Panc1 (cell line): Measurements from ENCODE around the gene JPH2. TPM values are rescaled to one million over a fixed set of nuclear protein-coding genes. Genes with fewer than 3 reads are reported as not detected.

ENCODE experiments used
- ATAC-seq: fragments of 200-7000 bp; cut with Tn5 transposase; 2 replicates; pipeline ENCODE4 v1.9.1; 2020; ENCODE audit warnings: mild to moderate bottlenecking, moderate library complexity
- BruUV-seq: library from RNA; stranded (reverse); fragments of 400-500 nt; replicated peaks from 2 replicates; lab custom pipeline; 2021; lab: Mats Ljungman, UMichigan
- CTCF ChIA-PET: fragments of 300-600 bp; sonication (Branson Sonifier 250); formaldehyde crosslinking; loops from one replicate; lab custom pipeline; 2022; ENCODE audit warnings: antibody characterized with exemption; lab: Charles Lee
- POLR2A ChIA-PET: fragments of 300-600 bp; sonication (Branson Sonifier 250); formaldehyde crosslinking; loops from one replicate; lab custom pipeline; 2022; ENCODE audit warnings: antibody characterized with exemption; lab: Charles Lee
- DNase-seq: peaks from one replicate; pipeline ENCODE4 v3.0.0-alpha.2; 2010; ENCODE audit warnings: low read depth, low spot score
- H3K27ac ChIP-seq: 2 replicates; pipeline ENCODE4 v1.5.1; 2011; ENCODE audit warnings: mild to moderate bottlenecking, low read length, inconsistent platforms
- H3K27me3 ChIP-seq: fragments of 200-500 bp; sonication (Bioruptor generic); 2 replicates; pipeline ENCODE4 v1.6.0; 2014; ENCODE audit warnings: low read length, inconsistent platforms; ENCODE audit not compliant: control insufficient read depth, insufficient read depth
- H3K36me3 ChIP-seq: fragments of 200-500 bp; sonication (Bioruptor generic); 2 replicates; pipeline ENCODE4 v1.5.1; 2014; ENCODE audit warnings: inconsistent platforms, mild to moderate bottlenecking, low read length, moderate library complexity; ENCODE audit not compliant: control insufficient read depth, insufficient read depth
- H3K4me1 ChIP-seq: 2 replicates; pipeline ENCODE4 v1.5.1; 2011; ENCODE audit warnings: inconsistent platforms, mild to moderate bottlenecking, low read length, moderate library complexity; ENCODE audit not compliant: control insufficient read depth, insufficient read depth
- H3K4me3 ChIP-seq, 2 experiments: 2 replicates each; pipeline ENCODE4 v1.5.1; 2011 to 2012; ENCODE audit warnings: low read depth in 2 of 2, low read length in 2 of 2, mild to moderate bottlenecking in 2 of 2, inconsistent platforms in 1 of 2, moderate library complexity in 1 of 2
- H3K9me3 ChIP-seq: fragments of 200-500 bp; sonication (Bioruptor generic); 2 replicates; pipeline ENCODE4 v1.5.1; 2014; ENCODE audit warnings: low read depth, mild to moderate bottlenecking, inconsistent platforms, low read length, moderate library complexity; ENCODE audit not compliant: control insufficient read depth, insufficient read depth
- CTCF ChIP-seq: fragments of 450-650 bp; IDR thresholded peaks from 2 replicates; pipeline ENCODE4 v1.5.1; 2017; ENCODE audit warnings: mild to moderate bottlenecking
- POLR2AphosphoS5 ChIP-seq: IDR thresholded peaks from 2 replicates; pipeline ENCODE4 v1.6.1; 2012; ENCODE audit warnings: mild to moderate bottlenecking, low read depth, low read length, moderate library complexity
- REST ChIP-seq, 2 experiments: IDR thresholded peaks; 2 replicates each; pipeline ENCODE4 v1.6.1; 2011 to 2012; ENCODE audit warnings: low read depth in 2 of 2, control low read depth in 1 of 2, low read length in 1 of 2, mild to moderate bottlenecking in 1 of 2, moderate library complexity in 1 of 2; ENCODE audit not compliant: insufficient read depth in 1 of 2
- SIN3A ChIP-seq: IDR thresholded peaks from 2 replicates; pipeline ENCODE4 v1.6.1; 2012; ENCODE audit warnings: low read depth, mild to moderate bottlenecking, low read length, moderate library complexity, borderline replicate concordance; ENCODE audit not compliant: insufficient read depth
- TCF7L2 ChIP-seq: IDR thresholded peaks from 2 replicates; pipeline ENCODE4 v1.6.1; 2011; ENCODE audit warnings: mild to moderate bottlenecking, low read depth, low read length, inconsistent platforms
- in situ Hi-C: cut with HindIII; loops from 2 replicates; pipeline ENCODE4 v1.10.0; 2016; ENCODE audit warnings: low sequenced_read_pairs, low pct_unique_long_range_greater_than_20kb
- intact Hi-C: fragments of 100-400 bp; cut with micrococcal nuclease; formaldehyde crosslinking; loops from one replicate; pipeline ENCODE4 v1.10.0; 2022; ENCODE audit not compliant: unreplicated experiment
- total RNA-seq: library from RNA; stranded (reverse); gene quantifications from one replicate; pipeline ENCODE4 v1.2.1, GENCODE V29; 2021; ENCODE audit not compliant: unreplicated experiment

The JPH2 gene
- total RNA-seq, 1 experiment from 2014 or later, result 0.49 TPM

GRCh38 chr20:44172572-44172950, 14.4 kb downstream of the JPH2 start:
- TF ChIP-seq SIN3A (no peak), REST (IDR thresholded peaks at IDR 0.05; ENCODE audit: insufficient read depth in 1 of 2, low read depth in 2 of 2, low read length in 1 of 2) (no peak)

GRCh38 chr20:44171775-44172571, 15.0 kb downstream of the JPH2 start:
- DNase-seq, result no peak
- H3K4me3 ChIP-seq, result no peak overlapping the region
- no TSS peak for BruUV-seq
- TF ChIP-seq SIN3A (no peak), TCF7L2 (no peak), CTCF (no peak), POLR2AphosphoS5 (no peak), REST (IDR thresholded peaks at IDR 0.05; ENCODE audit: insufficient read depth in 1 of 2, low read depth in 2 of 2, low read length in 1 of 2) (no peak)
- POLR2A ChIA-PET, result no interaction called here
- H3K27me3 ChIP-seq, result 0 out of 2 replicates have a peak, but pooled peaks cover 2% of the 10 kb centered on the region
- no peaks in the 10 kb centered on the region for H3K36me3 ChIP-seq
- in situ Hi-C loops (no loop called here), intact Hi-C loops (no loop called here)
- H3K9me3 ChIP-seq, result no peaks in the 10 kb centered on the region
- no peak overlapping the region for H3K27ac ChIP-seq
- no peaks in the 10 kb centered on the region for H3K4me1 ChIP-seq
- CTCF ChIA-PET, result no interaction called here
- peak; percentile 46; the same call in 1 of the 2 replicates for ATAC-seq

More at GRCh38 chr20:44172572-44172950, 14.4 kb downstream of the JPH2 start:
- Histone ChIP-seq H3K27me3 (no peaks in the 10 kb centered on the region), H3K4me1 (no peaks in the 10 kb centered on the region), H3K27ac (no peak overlapping the region), H3K9me3 (no peaks in the 10 kb centered on the region), H3K4me3 (no peak overlapping the region), H3K36me3 (no peaks in the 10 kb centered on the region)
- no TSS peak for BruUV-seq
- DNase-seq, result no peak
- POLR2A ChIA-PET, result no interaction called here
- ATAC-seq, result no peak
- intact Hi-C loops, result no loop called here
- in situ Hi-C loops, result no loop called here
- CTCF ChIA-PET, result no interaction called here
